ENCODE results near the gene SUMO1. TPM values are rescaled to one million over a fixed set of nuclear protein-coding genes. Genes with fewer than 3 reads are reported as not detected.

Gene SUMO1
- total and polyA plus RNA-seq, 2 donors from 2014 or later, result 81.7 to 170 TPM

DNA sequence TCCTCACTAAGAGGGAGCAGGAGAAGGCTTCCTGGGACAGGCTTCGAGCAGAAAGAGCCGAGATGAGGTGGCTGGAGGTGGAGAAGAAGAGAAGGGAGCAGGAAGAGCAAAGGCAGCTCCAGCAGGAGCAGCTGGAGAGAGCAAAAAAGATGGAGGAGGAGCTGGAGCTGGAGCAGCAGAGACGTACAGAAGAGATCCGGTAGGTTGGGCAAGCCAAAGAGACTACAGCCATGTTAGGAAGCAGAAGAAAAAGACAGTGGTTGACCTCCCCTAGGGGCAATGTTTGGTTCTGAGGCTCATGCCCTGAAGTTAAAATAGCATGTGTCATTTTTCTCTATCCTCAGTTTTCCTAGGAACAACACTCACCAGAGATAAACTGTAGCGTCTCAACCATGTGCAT, 45.1 kb downstream of the SUMO1 start:
- no peak for DNase-seq
- Histone ChIP-seq H3K4me1 (ENCODE audit: control insufficient read depth in 2 of 3, insufficient read depth in 2 of 3, low read depth in 1 of 3, low read length in 3 of 3) (no peaks in the 10 kb centered on the region), H3K9ac (ENCODE audit: low read length in 3 of 3) (no peak overlapping the region), H3K27me3 (ENCODE audit: control insufficient read depth, insufficient read depth, low read length) (no peaks in the 10 kb centered on the region), H3K4me3 (ENCODE audit: low read length in 3 of 3) (no peak overlapping the region), H3K36me3 (ENCODE audit: control insufficient read depth in 2 of 3, insufficient read depth in 3 of 3, low read length in 3 of 3) (no peaks in the 10 kb centered on the region), H3K27ac (ENCODE audit: low read depth in 2 of 2, low read length in 2 of 2) (no peak overlapping the region), H3K9me3 (ENCODE audit: control insufficient read depth in 2 of 3, insufficient read depth in 1 of 3, low read length in 3 of 3) (no peaks in the 10 kb centered on the region)
- intact Hi-C loops (cut with DNase I), result no loop called here
- FAIRE-seq, result no peak
- TF ChIP-seq, protein P1, sequence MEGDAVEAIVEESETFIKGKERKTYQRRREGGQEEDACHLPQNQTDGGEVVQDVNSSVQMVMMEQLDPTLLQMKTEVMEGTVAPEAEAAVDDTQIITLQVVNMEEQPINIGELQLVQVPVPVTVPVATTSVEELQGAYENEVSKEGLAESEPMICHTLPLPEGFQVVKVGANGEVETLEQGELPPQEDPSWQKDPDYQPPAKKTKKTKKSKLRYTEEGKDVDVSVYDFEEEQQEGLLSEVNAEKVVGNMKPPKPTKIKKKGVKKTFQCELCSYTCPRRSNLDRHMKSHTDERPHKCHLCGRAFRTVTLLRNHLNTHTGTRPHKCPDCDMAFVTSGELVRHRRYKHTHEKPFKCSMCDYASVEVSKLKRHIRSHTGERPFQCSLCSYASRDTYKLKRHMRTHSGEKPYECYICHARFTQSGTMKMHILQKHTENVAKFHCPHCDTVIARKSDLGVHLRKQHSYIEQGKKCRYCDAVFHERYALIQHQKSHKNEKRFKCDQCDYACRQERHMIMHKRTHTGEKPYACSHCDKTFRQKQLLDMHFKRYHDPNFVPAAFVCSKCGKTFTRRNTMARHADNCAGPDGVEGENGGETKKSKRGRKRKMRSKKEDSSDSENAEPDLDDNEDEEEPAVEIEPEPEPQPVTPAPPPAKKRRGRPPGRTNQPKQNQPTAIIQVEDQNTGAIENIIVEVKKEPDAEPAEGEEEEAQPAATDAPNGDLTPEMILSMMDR (IDR thresholded peaks at IDR 0.05; ENCODE audit: borderline replicate concordance, extremely low read depth, insufficient read depth), result no peak

DNA sequence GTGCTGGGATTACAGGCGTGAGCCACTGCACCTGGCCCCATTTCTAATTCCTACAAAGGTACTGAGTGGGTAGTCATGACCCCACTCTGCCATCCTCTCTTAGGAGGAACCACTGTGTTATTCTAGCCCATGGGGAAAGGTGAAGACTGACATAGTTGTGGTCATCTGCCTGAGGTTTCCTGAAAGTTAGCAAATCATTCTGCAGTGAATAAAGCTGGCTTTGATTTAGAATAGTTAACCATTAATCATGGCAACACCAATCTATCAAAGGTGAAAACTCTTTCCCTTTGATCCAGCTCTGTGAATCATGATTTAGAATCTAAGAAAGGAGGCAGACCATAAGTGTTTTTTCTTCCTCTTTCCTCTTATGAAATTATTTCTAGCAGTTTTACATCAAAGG, 50.8 kb downstream of the SUMO1 start:
- Histone ChIP-seq H3K4me1 (ENCODE audit: control insufficient read depth in 2 of 3, insufficient read depth in 2 of 3, low read depth in 1 of 3, low read length in 3 of 3) (peaks cover 0 to 2% (median 0%) of the 10 kb centered on the region in 3 donors), H3K4me3 (ENCODE audit: low read length in 3 of 3) (no peak overlapping the region), H3K27ac (ENCODE audit: low read depth in 2 of 2, low read length in 2 of 2) (no peak overlapping the region), H3K9me3 (ENCODE audit: control insufficient read depth in 2 of 3, insufficient read depth in 1 of 3, low read length in 3 of 3) (no peaks in the 10 kb centered on the region), H3K9ac (ENCODE audit: low read length in 3 of 3) (no peak overlapping the region), H3K27me3 (ENCODE audit: control insufficient read depth, insufficient read depth, low read length) (no peaks in the 10 kb centered on the region), H3K36me3 (ENCODE audit: control insufficient read depth in 2 of 3, insufficient read depth in 3 of 3, low read length in 3 of 3) (no peaks in the 10 kb centered on the region)
- DNase-seq, result peak in 2 of 5 donors; percentile 36 to 37
- no peak for FAIRE-seq
- intact Hi-C loops (cut with DNase I), result no loop called here
- TF ChIP-seq, protein P1 (IDR thresholded peaks at IDR 0.05; ENCODE audit: borderline replicate concordance, extremely low read depth, insufficient read depth), result no peak

DNA sequence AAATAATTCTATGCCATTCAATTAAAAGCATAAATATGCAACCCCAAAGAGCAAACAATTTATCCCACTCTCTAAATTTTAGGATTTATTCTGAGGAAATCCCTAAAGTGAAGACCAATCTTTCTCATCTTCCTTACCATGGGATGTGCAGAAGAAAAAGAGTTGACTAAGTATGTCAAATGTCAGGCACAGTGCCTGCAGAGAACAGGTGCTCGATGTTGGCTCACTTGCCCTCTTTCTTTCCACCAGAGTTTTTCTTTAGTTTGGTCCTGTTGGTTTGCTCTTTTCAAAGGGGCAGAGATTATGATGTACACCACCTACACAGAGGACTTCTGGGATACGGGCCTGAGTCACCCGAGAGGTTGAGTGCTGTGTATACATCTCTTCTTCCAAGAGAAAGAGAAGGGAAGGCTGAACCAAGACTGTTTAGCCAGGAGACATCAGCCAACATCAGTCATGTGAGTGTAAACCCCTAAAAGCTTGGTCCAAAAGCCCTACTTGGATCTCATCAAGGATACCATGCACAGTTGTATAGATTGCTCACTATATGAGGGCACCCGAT, 51.7 kb downstream of the SUMO1 start:
- H3K4me1 ChIP-seq (ENCODE audit: control insufficient read depth in 2 of 3, insufficient read depth in 2 of 3, low read depth in 1 of 3, low read length in 3 of 3), result peaks cover 0 to 2% (median 0%) of the 10 kb centered on the region in 3 donors
- TF ChIP-seq, protein P1 (IDR thresholded peaks at IDR 0.05; ENCODE audit: borderline replicate concordance, extremely low read depth, insufficient read depth), result no peak
- FAIRE-seq (no peak), DNase-seq (no peak)
- no peak overlapping the region for H3K4me3 ChIP-seq (ENCODE audit: low read length in 3 of 3)
- no peaks in the 10 kb centered on the region for H3K36me3 ChIP-seq (ENCODE audit: control insufficient read depth in 2 of 3, insufficient read depth in 3 of 3, low read length in 3 of 3)
- H3K9ac ChIP-seq (ENCODE audit: low read length in 3 of 3), result no peak overlapping the region
- H3K9me3 ChIP-seq (ENCODE audit: control insufficient read depth in 2 of 3, insufficient read depth in 1 of 3, low read length in 3 of 3), result no peaks in the 10 kb centered on the region
- intact Hi-C loops (cut with DNase I), result no loop called here
- H3K27me3 ChIP-seq (ENCODE audit: control insufficient read depth, insufficient read depth, low read length), result no peaks in the 10 kb centered on the region
- H3K27ac ChIP-seq (ENCODE audit: low read depth in 2 of 2, low read length in 2 of 2), result no peak overlapping the region

DNA sequence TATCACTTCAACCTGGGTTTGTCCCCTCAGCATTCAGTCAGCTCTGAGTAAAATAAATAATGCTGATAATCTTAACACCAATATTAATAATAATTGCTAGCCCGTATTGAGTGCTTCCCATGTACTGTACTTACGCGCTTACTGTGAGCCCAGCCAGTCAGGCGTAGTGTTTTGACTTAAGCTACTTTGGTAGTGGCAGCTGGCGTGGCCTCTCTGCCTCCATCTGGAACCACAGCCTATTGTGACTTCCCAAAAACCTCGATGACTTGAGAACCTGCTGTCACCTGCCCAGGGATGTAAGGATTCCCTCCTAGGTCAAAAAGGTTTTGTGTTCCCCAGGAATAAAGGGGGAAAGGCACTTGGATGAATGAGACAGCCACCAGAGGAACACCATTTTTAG, 53.2 kb downstream of the SUMO1 start:
- DNase-seq (no peak), FAIRE-seq (no peak)
- Histone ChIP-seq H3K4me3 (ENCODE audit: low read length in 3 of 3) (no peak overlapping the region), H3K36me3 (ENCODE audit: control insufficient read depth in 2 of 3, insufficient read depth in 3 of 3, low read length in 3 of 3) (no peaks in the 10 kb centered on the region), H3K9me3 (ENCODE audit: control insufficient read depth in 2 of 3, insufficient read depth in 1 of 3, low read length in 3 of 3) (no peaks in the 10 kb centered on the region), H3K27ac (ENCODE audit: low read depth in 2 of 2, low read length in 2 of 2) (no peak overlapping the region), H3K9ac (ENCODE audit: low read length in 3 of 3) (no peak overlapping the region), H3K27me3 (ENCODE audit: control insufficient read depth, insufficient read depth, low read length) (no peaks in the 10 kb centered on the region), H3K4me1 (ENCODE audit: control insufficient read depth in 2 of 3, insufficient read depth in 2 of 3, low read depth in 1 of 3, low read length in 3 of 3) (peaks cover 0 to 2% (median 0%) of the 10 kb centered on the region in 3 donors)
- intact Hi-C loops (cut with DNase I), result no loop called here
- TF ChIP-seq, protein P1 (IDR thresholded peaks at IDR 0.05; ENCODE audit: borderline replicate concordance, extremely low read depth, insufficient read depth), result no peak
